Measurements from ENCODE around the gene NARS2.

The NARS2 gene

GRCh38 chr11:78418584-78419211 is 156.0 kb downstream of the NARS2 start:
- FAIRE-seq (no peak), DNase-seq (ENCODE audit: insufficient read length, low spot score) (no peak)

GRCh38 chr11:78417888-78418583 is 156.6 kb downstream of the NARS2 start:
- FAIRE-seq (peak; percentile 52), DNase-seq (ENCODE audit: insufficient read length, low spot score) (peak; percentile 85)

GRCh38 chr11:78417175-78417887 is 157.3 kb downstream of the NARS2 start, which contains the start of gene GAB2:
GAB2 (minus strand) TSS chr11:78417820; CDS start chr11:78417720, 100 bp downstream.
- DNase-seq (ENCODE audit: insufficient read length, low spot score) (no peak), FAIRE-seq (no peak)

- FAIRE-seq (no peak), DNase-seq (ENCODE audit: insufficient read length, low spot score) (peak; percentile 73)
Measured at GRCh38 chr11:78416285-78417174, 158.1 kb downstream of the NARS2 start.

- DNase-seq (ENCODE audit: insufficient read length, low spot score) (no peak), FAIRE-seq (no peak)
Measured at GRCh38 chr11:78415338-78415737, 159.3 kb downstream of the NARS2 start.

- FAIRE-seq = no peak
- DNase-seq (ENCODE audit: insufficient read length, low spot score) = peak; percentile 48
Measured at GRCh38 chr11:78414321-78415051, 160.2 kb downstream of the NARS2 start.

- FAIRE-seq = no peak
- DNase-seq (ENCODE audit: insufficient read length, low spot score) = no peak
Measured at GRCh38 chr11:78408619-78409018, 166.0 kb downstream of the NARS2 start.

GRCh38 chr11:78406568-78407196 is 168.0 kb downstream of the NARS2 start:
- FAIRE-seq = no peak
- DNase-seq (ENCODE audit: insufficient read length, low spot score) = no peak

- no peak for FAIRE-seq
Measured at GRCh38 chr11:78405805-78406204, 168.9 kb downstream of the NARS2 start.

GRCh38 chr11:78403781-78404180 is 170.9 kb downstream of the NARS2 start:
- DNase-seq (ENCODE audit: insufficient read length, low spot score) = no peak
- no peak for FAIRE-seq

More at GRCh38 chr11:78405805-78406204, 168.9 kb downstream of the NARS2 start:
- DNase-seq (ENCODE audit: insufficient read length, low spot score) = no peak

- DNase-seq (ENCODE audit: insufficient read length, low spot score) (no peak), FAIRE-seq (no peak)
Measured at GRCh38 chr11:78402847-78403246, 171.8 kb downstream of the NARS2 start.

GRCh38 chr11:78400702-78401101 is 174.0 kb downstream of the NARS2 start:
- no peak for DNase-seq (ENCODE audit: insufficient read length, low spot score)
- no peak for FAIRE-seq

- no peak for DNase-seq (ENCODE audit: insufficient read length, low spot score)
- no peak for FAIRE-seq
Measured at GRCh38 chr11:78400116-78400515, 174.5 kb downstream of the NARS2 start.

GRCh38 chr11:78399136-78399535 is 175.5 kb downstream of the NARS2 start:
- FAIRE-seq (no peak), DNase-seq (ENCODE audit: insufficient read length, low spot score) (no peak)

- DNase-seq (ENCODE audit: insufficient read length, low spot score) (no peak), FAIRE-seq (no peak)
Measured at GRCh38 chr11:78398715-78399114, 175.9 kb downstream of the NARS2 start.

GRCh38 chr11:78397398-78397797 is 177.3 kb downstream of the NARS2 start:
- no peak for FAIRE-seq
- no peak for DNase-seq (ENCODE audit: insufficient read length, low spot score)

- no peak for FAIRE-seq
- DNase-seq (ENCODE audit: insufficient read length, low spot score) = no peak
Measured at GRCh38 chr11:78395597-78395996, 179.1 kb downstream of the NARS2 start.

- FAIRE-seq (no peak), DNase-seq (ENCODE audit: insufficient read length, low spot score) (no peak)
Measured at GRCh38 chr11:78392854-78393253, 181.8 kb downstream of the NARS2 start.

GRCh38 chr11:78391424-78391823 is 183.2 kb downstream of the NARS2 start:
- FAIRE-seq (no peak), DNase-seq (ENCODE audit: insufficient read length, low spot score) (no peak)

- DNase-seq (ENCODE audit: insufficient read length, low spot score) (no peak), FAIRE-seq (no peak)
Measured at GRCh38 chr11:78390809-78391208, 183.9 kb downstream of the NARS2 start.
